Left lung (tissue), 10 donors: ENCODE results near the gene NOB1. TPM values are rescaled to one million over a fixed set of nuclear protein-coding genes. Genes with fewer than 3 reads are reported as not detected.
A peak's percentile ranks its signal among the peaks of the same experiment; 100 is the strongest.
"Not testable (repeated sequence)": the region's sequence is repeated elsewhere in the genome, so short reads cannot be mapped to it uniquely, and the experiment has no call there.

Experiments
- ATAC-seq: fragments of 200-7000 bp; cut with Tn5 transposase; one replicate; pipeline ENCODE4 v1.9.1; 2020; ENCODE audit warnings: moderate library complexity
- DNase-seq, 4 donors: peaks; one replicate each; pipeline ENCODE4 v3.0.0-alpha.2; 2013 to 2020
- H3K27ac ChIP-seq, 2 donors: fragments of 200-600 bp; sonication (generic) in 1 of 2; one replicate each; pipeline versions ENCODE4 v1.5.0 to v1.8.0; 2020 to 2021
- H3K27me3 ChIP-seq, 2 donors: fragments of 200-600 bp; sonication (generic) in 1 of 2; one replicate each; pipeline versions ENCODE4 v1.5.0 to v1.8.0; 2020 to 2021
- H3K36me3 ChIP-seq, 2 donors: fragments of 200-600 bp; sonication (generic) in 1 of 2; one replicate each; pipeline versions ENCODE4 v1.5.0 to v1.8.0; 2020 to 2021
- H3K4me1 ChIP-seq, 2 donors: fragments of 200-600 bp; one replicate each; pipeline ENCODE4 v1.8.0; 2021
- H3K4me3 ChIP-seq, 2 donors: fragments of 200-600 bp; sonication (generic) in 1 of 2; one replicate each; pipeline versions ENCODE4 v1.5.0 to v1.8.0; 2020 to 2021; ENCODE audit warnings: mild to moderate bottlenecking in 1 of 2
- H3K9me3 ChIP-seq, 2 donors: fragments of 200-600 bp; sonication (generic) in 1 of 2; one replicate each; pipeline versions ENCODE4 v1.5.0 to v1.8.0; 2020 to 2021
- CTCF ChIP-seq, 2 donors: fragments of 200-600 bp; sonication (generic) in 1 of 2; IDR thresholded peaks; one replicate each; pipeline versions ENCODE4 v1.5.0 to v1.8.0; 2021; ENCODE audit warnings: antibody characterized with exemption in 2 of 2
- intact Hi-C, 2 donors: fragments of 100-400 bp; cut with DNase I; formaldehyde crosslinking; loops; one replicate each; pipeline versions ENCODE4 v1.11.2 to v1.14.2; 2022
- polyA plus RNA-seq, 6 donors: library from polyadenylated mRNA; unstranded; fragments of 120-200 nt; gene quantifications; one replicate each; pipeline ENCODE4 v1.2.1, GENCODE V29; 2013; ENCODE audit not compliant: insufficient read length in 6 of 6
- total RNA-seq, 2 donors: library from RNA; stranded (reverse); fragmentation: NEBNext Ultra II Directional; extraction: Animal tissue kit (Norgen Biotek cat#: 25700); gene quantifications; one replicate each; pipeline ENCODE4 v1.2.1, GENCODE V29; 2021
- donor health status: DM: no; HTN: yes; CAD: no.
- donor health status: DM: no; HTN: no; CAD: no.

NOB1 gene
- total and polyA plus RNA-seq, 8 donors: 29.9 to 67.4 (median 61.7) TPM

GRCh38 chr16:69762814-69763598 is 8.3 kb upstream of the NOB1 start:
- H3K9me3 ChIP-seq: no peaks in the 10 kb centered on the region
- H3K4me1 ChIP-seq: peaks cover 0 to 41% of the 10 kb centered on the region in 2 donors
- DNase-seq (peak in 2 of 4 donors; percentile 16 to 47), ATAC-seq (peak; percentile 71)
- H3K4me3 ChIP-seq: peak overlapping the region; percentile 79 to 89
- H3K27ac ChIP-seq: peak overlapping the region; percentile 91 to 93
- no peaks in the 10 kb centered on the region for H3K36me3 ChIP-seq
- H3K27me3 ChIP-seq: no peaks in the 10 kb centered on the region
- TF ChIP-seq CTCF (IDR thresholded peaks at IDR 0.05): no peak
- intact Hi-C loops: no loop called here

GRCh38 chr16:69761983-69762813 is 7.5 kb upstream of the NOB1 start, which contains the start of gene WWP2:
Gene WWP2, plus strand, starts transcription at chr16:69762332. Its CDS starts 24,679 bp downstream, at chr16:69787011.
- TF ChIP-seq CTCF (IDR thresholded peaks at IDR 0.05): no peak
- H3K36me3 ChIP-seq: no peaks in the 10 kb centered on the region
- ATAC-seq (peak; percentile 80), DNase-seq (peak; percentile 70 to 93 (median 84))
- H3K9me3 ChIP-seq: no peaks in the 10 kb centered on the region
- H3K4me3 ChIP-seq: peak within 1 kb of the TSS; percentile 79 to 89
- H3K27me3 ChIP-seq: no peaks in the 10 kb centered on the region
- intact Hi-C loops: no loop called here
- peak within 1 kb of the TSS; percentile 91 to 93 for H3K27ac ChIP-seq
- peaks cover 0 to 33% of the 10 kb centered on the region in 2 donors for H3K4me1 ChIP-seq

GRCh38 chr16:69757375-69757774 is 2.6 kb upstream of the NOB1 start:
- not testable (repeated sequence) for DNase-seq, ATAC-seq
- intact Hi-C loops: loop anchor here in 1 of 2 donors (10.0 kb wide), 2 partner anchors 53 to 363 kb away; no protein-coding TSS in a partner anchor

GRCh38 chr16:69756705-69757104 is 2.0 kb upstream of the NOB1 start:
- H3K36me3 ChIP-seq: peaks cover 0 to 13% of the 10 kb centered on the region in 2 donors
- intact Hi-C loops: loop anchor here in 1 of 2 donors (10.0 kb wide), 2 partner anchors 52 to 362 kb away; no protein-coding TSS in a partner anchor
- ATAC-seq: no peak
- H3K27ac ChIP-seq: no peak overlapping the region
- H3K4me1 ChIP-seq: peaks cover 11 to 32% of the 10 kb centered on the region in 2 donors
- H3K9me3 ChIP-seq: no peaks in the 10 kb centered on the region
- DNase-seq: no peak
- no peaks in the 10 kb centered on the region for H3K27me3 ChIP-seq
- H3K4me3 ChIP-seq: no peak overlapping the region
- TF ChIP-seq CTCF (IDR thresholded peaks at IDR 0.05): no peak

More at GRCh38 chr16:69757375-69757774, 2.6 kb upstream of the NOB1 start:
- H3K27me3 ChIP-seq, H3K36me3 ChIP-seq, H3K4me3 ChIP-seq, H3K27ac ChIP-seq, H3K9me3 ChIP-seq: not testable (repeated sequence)
- peaks cover 11 to 31% of the 10 kb centered on the region in 2 donors for H3K4me1 ChIP-seq

- intact Hi-C loops: loop anchor here in 1 of 2 donors (10.0 kb wide), 2 partner anchors 49 to 359 kb away; no protein-coding TSS in a partner anchor
- TF ChIP-seq CTCF (IDR thresholded peaks at IDR 0.05): no peak
Observed at GRCh38 chr16:69754143-69754468, 620 bp downstream of the NOB1 start.

More at GRCh38 chr16:69754143-69754468, 620 bp downstream of the NOB1 start:
- ATAC-seq (no peak), DNase-seq (no peak)
- Histone ChIP-seq H3K9me3 (no peaks in the 10 kb centered on the region), H3K27ac (peak overlapping the region in 1 of 2 donors; percentile 75), H3K36me3 (peaks cover 0 to 39% of the 10 kb centered on the region in 2 donors), H3K4me3 (peak overlapping the region; percentile 64 to 91), H3K27me3 (no peaks in the 10 kb centered on the region), H3K4me1 (peaks cover 11 to 29% of the 10 kb centered on the region in 2 donors)
